HUES6 (cell line): ENCODE data around the gene LTN1.

Experiments
- H3K27ac ChIP-seq: 2 replicates; pipeline ENCODE4 v1.7.0; 2013; ENCODE audit warnings: low read depth, mild to moderate bottlenecking, low read length, inconsistent platforms
- H3K27me3 ChIP-seq: 2 replicates; pipeline ENCODE4 v1.6.1; 2013; ENCODE audit warnings: low read length; ENCODE audit not compliant: control insufficient read depth, insufficient read depth
- H3K36me3 ChIP-seq: 2 replicates; pipeline ENCODE4 v1.6.1; 2013; ENCODE audit warnings: low read length; ENCODE audit not compliant: control insufficient read depth, insufficient read depth
- H3K4me1 ChIP-seq: 2 replicates; pipeline ENCODE4 v1.6.1; 2013; ENCODE audit warnings: low read length; ENCODE audit not compliant: control insufficient read depth, insufficient read depth
- H3K4me3 ChIP-seq: 2 replicates; pipeline ENCODE4 v1.5.1; 2013; ENCODE audit warnings: low read depth, low read length
- H3K9ac ChIP-seq: one replicate; pipeline ENCODE4 v1.6.1; 2013; ENCODE audit warnings: mild to moderate bottlenecking, low read length
- H3K9me3 ChIP-seq: 2 replicates; pipeline ENCODE4 v1.6.1; 2013; ENCODE audit warnings: low read depth, low read length; ENCODE audit not compliant: control insufficient read depth, insufficient read depth

Gene LTN1

GRCh38 chr21:28882345-28882744 is 110.3 kb downstream of the LTN1 start:
- no peak overlapping the region for H3K4me3 ChIP-seq
- H3K27ac ChIP-seq, result no peak overlapping the region
- H3K9me3 ChIP-seq, result no peaks in the 10 kb centered on the region
- no peak overlapping the region for H3K9ac ChIP-seq
- no peaks in the 10 kb centered on the region for H3K27me3 ChIP-seq
- H3K4me1 ChIP-seq, result no peaks in the 10 kb centered on the region
- peaks cover 31% of the 10 kb centered on the region for H3K36me3 ChIP-seq
